Neural cell (in vitro differentiated cells): ENCODE data around the gene ZNF662.

ENCODE experiments used
- CTCF ChIP-seq: fragments of 450-650 bp; IDR thresholded peaks from 2 replicates; pipeline ENCODE4 v1.5.1; 2014; ENCODE audit warnings: antibody characterized with exemption, mild to moderate bottlenecking, moderate library complexity; ENCODE audit not compliant: poor library complexity, severe bottlenecking
- EZH2 ChIP-seq: fragments of 200-600, 300-800 bp; shearing (Covaris generic), sonication (generic); IDR thresholded peaks from 2 replicates; pipeline ENCODE4 v1.6.1; 2014; ENCODE audit warnings: antibody characterized with exemption, low read length, borderline replicate concordance, mild to moderate bottlenecking; ENCODE audit not compliant: insufficient read depth, poor library complexity, severe bottlenecking
- POLR2AphosphoS5 ChIP-seq: IDR thresholded peaks from 2 replicates; pipeline ENCODE4 v1.6.1; 2012
- TAF1 ChIP-seq: IDR thresholded peaks from 2 replicates; pipeline ENCODE4 v1.6.1; 2012; ENCODE audit warnings: low read depth

GRCh38 chr3:42900226-42901072, 5.5 kb upstream of the ZNF662 start:
- TF ChIP-seq CTCF (no peak), EZH2 (no peak), TAF1 (no peak), POLR2AphosphoS5 (no peak)
